Measurements from ENCODE around the gene MSI1.

The MSI1 gene

DNA sequence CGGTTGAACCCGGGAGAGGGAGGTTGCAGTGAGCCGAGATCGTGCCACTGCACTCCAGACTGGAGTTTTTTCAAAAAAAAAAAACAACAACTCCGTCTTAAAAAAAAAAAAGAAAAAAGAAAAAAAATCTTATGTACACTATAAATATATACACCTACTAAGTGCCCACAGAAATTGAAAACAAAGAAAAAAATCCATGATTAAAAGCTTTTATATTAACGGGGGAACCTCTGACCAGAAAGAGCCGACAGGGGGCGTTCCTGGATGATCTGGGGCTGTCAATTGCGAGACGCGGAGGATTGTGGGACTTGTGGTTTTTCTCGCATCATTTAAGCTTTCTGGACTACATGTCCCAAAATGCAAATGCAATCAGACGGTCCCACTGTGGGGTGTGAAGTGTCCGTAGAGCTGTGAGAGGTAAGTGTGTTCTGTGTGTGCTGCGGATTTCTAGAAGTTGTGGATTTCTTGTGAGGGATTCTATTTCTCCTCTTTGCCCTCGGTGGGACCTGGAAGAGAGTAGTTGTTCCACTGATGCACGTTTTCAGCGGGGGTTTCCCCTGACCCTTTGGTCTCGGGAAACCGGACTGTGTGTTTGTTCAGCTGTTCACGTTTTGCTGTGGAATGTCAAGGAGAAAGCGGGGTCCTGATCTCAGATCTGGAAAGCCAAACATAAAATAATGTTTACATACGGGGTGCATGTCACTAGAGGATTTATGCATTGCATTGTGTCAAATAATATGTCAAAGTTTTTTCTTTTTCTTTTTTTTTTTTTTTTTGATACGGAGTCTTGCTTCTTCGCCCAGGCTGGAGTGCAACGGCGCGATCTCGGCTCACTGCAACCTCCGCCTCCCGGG is 66.8 kb downstream of the MSI1 start, which contains the start of gene SIRT4:
Gene SIRT4, plus strand, starts transcription at position 360 of the 854 bp plus-strand sequence. CDS start 1,241 bp downstream, outside the sequence.
- Histone ChIP-seq H3K36me3 (ENCODE audit: insufficient read depth, low read length) (peaks cover 6% of the 10 kb centered on the region), H3K4me1 (ENCODE audit: insufficient read depth, low read length) (no peaks in the 10 kb centered on the region), H3K27ac (ENCODE audit: low read depth, low read length) (peak within 1 kb of the TSS; percentile 83), H3K27me3 (ENCODE audit: control insufficient read depth in 1 of 2, insufficient read depth in 2 of 2, low read length in 2 of 2) (no peaks in the 10 kb centered on the region), H3K9me3 (ENCODE audit: low read length) (no peaks in the 10 kb centered on the region), H3K4me3 (ENCODE audit: low read depth in 1 of 2, low read length in 2 of 2) (peak within 1 kb of the TSS; percentile 53 to 93), H3K9ac (ENCODE audit: low read length) (peak within 1 kb of the TSS; percentile 58)

DNA sequence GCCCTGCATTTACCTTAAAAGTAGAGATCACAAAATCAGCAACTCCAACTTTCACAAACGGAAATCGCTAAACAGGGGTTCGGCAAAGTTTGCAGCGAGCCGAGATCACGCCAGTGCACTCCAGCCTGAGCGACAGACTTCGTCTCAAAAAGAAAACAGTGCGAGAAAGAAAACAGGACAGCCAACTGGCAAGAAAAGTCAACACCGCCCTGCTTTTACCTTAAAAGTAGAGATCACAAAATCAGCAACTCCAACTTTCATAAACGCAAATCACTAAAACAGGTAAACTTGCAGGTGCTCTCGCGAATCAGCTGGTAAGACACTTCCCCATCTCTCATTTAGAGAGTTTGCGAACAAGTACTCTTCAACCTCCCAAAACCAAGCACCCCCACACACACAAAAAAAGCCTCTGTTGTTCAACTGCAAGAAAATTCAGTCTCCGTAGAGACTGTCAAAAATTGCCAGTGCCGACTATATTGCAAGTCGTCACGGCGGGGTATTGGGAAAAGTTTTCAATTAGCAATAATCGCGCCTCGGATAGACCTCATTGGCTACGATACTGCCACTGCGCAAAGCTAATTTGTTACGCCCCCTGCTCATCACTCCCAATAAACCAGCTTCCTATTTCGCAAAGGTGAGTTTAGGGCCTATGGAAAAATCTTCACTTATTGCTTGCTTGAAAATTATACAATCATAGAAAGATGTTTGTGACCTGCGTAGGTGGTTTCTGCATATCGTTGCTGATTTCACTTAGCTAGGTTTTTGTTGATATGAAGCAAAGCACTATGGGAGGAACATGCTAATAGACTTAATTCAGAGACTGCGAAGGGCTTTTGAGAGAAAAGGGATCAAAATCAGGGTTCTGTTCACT is 76.1 kb downstream of the MSI1 start, which contains the start of gene RNU4-1:
Gene RNU4-1, minus strand, starts transcription at position 577 of the 871 bp plus-strand sequence.
- no peaks in the 10 kb centered on the region for H3K4me1 ChIP-seq (ENCODE audit: insufficient read depth, low read length)
- no peaks in the 10 kb centered on the region for H3K27me3 ChIP-seq (ENCODE audit: control insufficient read depth in 1 of 2, insufficient read depth in 2 of 2, low read length in 2 of 2)

GRCh38 chr12:120292411-120292660 is 76.6 kb downstream of the MSI1 start:
- no peaks in the 10 kb centered on the region for H3K4me1 ChIP-seq (ENCODE audit: insufficient read depth, low read length)
- H3K27me3 ChIP-seq (ENCODE audit: control insufficient read depth in 1 of 2, insufficient read depth in 2 of 2, low read length in 2 of 2), result no peaks in the 10 kb centered on the region
- H3K27ac ChIP-seq (ENCODE audit: low read depth, low read length), result peak overlapping the region; percentile 94
- peak overlapping the region; percentile 17 to 77 for H3K4me3 ChIP-seq (ENCODE audit: low read depth in 1 of 2, low read length in 2 of 2)
- no peaks in the 10 kb centered on the region for H3K9me3 ChIP-seq (ENCODE audit: low read length)
- peak overlapping the region; percentile 93 for H3K9ac ChIP-seq (ENCODE audit: low read length)
- H3K36me3 ChIP-seq (ENCODE audit: insufficient read depth, low read length), result no peaks in the 10 kb centered on the region

More for the DNA sequence above, 76.1 kb downstream of the MSI1 start, which contains the start of gene RNU4-1:
- Histone ChIP-seq H3K36me3 (ENCODE audit: insufficient read depth, low read length) (no peaks in the 10 kb centered on the region), H3K4me3 (ENCODE audit: low read depth in 1 of 2, low read length in 2 of 2) (peak within 1 kb of the TSS; percentile 17 to 77), H3K9ac (ENCODE audit: low read length) (peak within 1 kb of the TSS; percentile 93), H3K9me3 (ENCODE audit: low read length) (no peaks in the 10 kb centered on the region), H3K27ac (ENCODE audit: low read depth, low read length) (peak within 1 kb of the TSS; percentile 94)

All from muscle layer of colon (tissue), 2 donors.